Endothelial cell of umbilical vein (primary cell): Measurements from ENCODE around the gene ZNF534.
"Not testable (repeated sequence)": the region's sequence is repeated elsewhere in the genome, so short reads cannot be mapped to it uniquely, and the experiment has no call there.

Experiments used
- CTCF ChIP-seq, 2 donors: IDR thresholded peaks; 1 replicate in 1 of 2; 2 replicates in 1 of 2; pipeline ENCODE4 v1.5.1; 2011; ENCODE audit warnings: low read length in 2 of 2, mild to moderate bottlenecking in 2 of 2, moderate library complexity in 2 of 2, control low read depth in 1 of 2, inconsistent platforms in 1 of 2, low read depth in 1 of 2; ENCODE audit not compliant: insufficient read depth in 1 of 2; ENCODE audit errors: extremely low read depth in 1 of 2
- EZH2 ChIP-seq: IDR thresholded peaks from 2 replicates; pipeline ENCODE4 v1.6.1; 2012; ENCODE audit warnings: borderline replicate concordance, low read depth, mild to moderate bottlenecking, moderate library complexity, low read length, inconsistent platforms; ENCODE audit not compliant: severe bottlenecking
- FOS ChIP-seq: IDR thresholded peaks from 2 replicates; pipeline ENCODE4 v1.6.1; 2011; ENCODE audit warnings: mild to moderate bottlenecking, low read length, moderate library complexity, borderline replicate concordance; ENCODE audit not compliant: insufficient read depth
- GATA2 ChIP-seq: IDR thresholded peaks from 2 replicates; pipeline ENCODE4 v1.7.0; 2011; ENCODE audit warnings: low read depth, mild to moderate bottlenecking, moderate library complexity, mixed read lengths, low read length; ENCODE audit not compliant: insufficient read length, insufficient read depth
- MAX ChIP-seq: IDR thresholded peaks from 2 replicates; pipeline ENCODE4 v1.6.1; 2011; ENCODE audit not compliant: insufficient read depth, insufficient read length
- MYC ChIP-seq: IDR thresholded peaks from one replicate; pipeline ENCODE4 v1.6.1; 2011; ENCODE audit warnings: mild to moderate bottlenecking, low read depth, low read length
- POLR2A ChIP-seq: IDR thresholded peaks from 2 replicates; pipeline ENCODE4 v1.6.1; 2012; ENCODE audit warnings: low read depth, mild to moderate bottlenecking, control low read depth, low read length

GRCh38 chr19:52500991-52501390 lies 72.0 kb downstream of the ZNF534 start:
- not testable (repeated sequence) for TF ChIP-seq CTCF (IDR thresholded peaks at IDR 0.05; ENCODE audit: extremely low read depth in 1 of 2, insufficient read depth in 1 of 2, low read depth in 1 of 2, low read length in 2 of 2); POLR2A; EZH2; GATA2; MAX; MYC; FOS
